HepG2 (cell line): Measurements from ENCODE around the gene P2RX7. TPM values are rescaled to one million over a fixed set of nuclear protein-coding genes. Genes with fewer than 3 reads are reported as not detected.
A peak's percentile ranks its signal among the peaks of the same experiment; 100 is the strongest.

Source experiments
- ATAC-seq: fragments of 200-7000 bp; cut with Tn5 transposase; 3 replicates; pipeline ENCODE4 v1.9.1; 2020; ENCODE audit warnings: mild to moderate bottlenecking, moderate library complexity
- BruUV-seq: library from RNA; stranded (reverse); fragments of 400-500 nt; replicated peaks from 2 replicates; lab custom pipeline; 2021; lab: Mats Ljungman, UMichigan
- CTCF ChIA-PET: fragments of 300-600 bp; formaldehyde crosslinking; extraction: SDS; loops from one replicate; lab custom pipeline; 2021; ENCODE audit warnings: low total read pairs, inconsistent platforms, low intra/inter-chr PET ratio; lab: Yijun Ruan, JAX
- POLR2A ChIA-PET: fragments of 350-600 bp; sonication (Branson Sonifier 250); formaldehyde crosslinking; loops from one replicate; lab custom pipeline; 2020; ENCODE audit warnings: antibody characterized with exemption, inconsistent platforms; lab: Yijun Ruan, JAX
- DNase-seq: peaks from one replicate; pipeline ENCODE4 v3.0.0-alpha.2; 2015; ENCODE audit warnings: low spot score
- FAIRE-seq: peaks from 3 replicates; lab custom pipeline; 2011; peaks lifted over from hg19 to GRCh38; lab: Jason Lieb, UNC
- H2AFZ ChIP-seq: one replicate; pipeline ENCODE4 v1.6.1; 2011; ENCODE audit warnings: low read length, inconsistent platforms
- H3K27ac ChIP-seq: fragments of 300-600 bp; 3 replicates; pipeline ENCODE4 v1.8.0; 2011; ENCODE audit warnings: mixed run types, mild to moderate bottlenecking, mixed read lengths, low read length, inconsistent platforms; ENCODE audit not compliant: insufficient read depth; ENCODE audit errors: extremely low read length
- H3K27me3 ChIP-seq, 2 experiments: fragments of 200-600 bp in 1 of 2; 2 replicates in 1 of 2; 3 replicates in 1 of 2; pipeline versions ENCODE4 v1.6.0 to v1.8.0; 2011; ENCODE audit warnings: low read length in 2 of 2, mild to moderate bottlenecking in 2 of 2, moderate library complexity in 2 of 2, inconsistent platforms in 1 of 2; ENCODE audit not compliant: insufficient read depth in 2 of 2, control insufficient read depth in 1 of 2
- H3K36me3 ChIP-seq, 2 experiments: fragments of 200-600 bp in 1 of 2; replicated peaks in 1 of 2; 2 replicates in 1 of 2; 3 replicates in 1 of 2; pipeline versions ENCODE4 v1.5.1 to v1.8.0; 2011; ENCODE audit warnings: low read length in 2 of 2, inconsistent platforms in 1 of 2; ENCODE audit not compliant: insufficient read depth in 2 of 2, control insufficient read depth in 1 of 2
- H3K4me1 ChIP-seq: 2 replicates; pipeline ENCODE4 v1.5.1; 2012; ENCODE audit warnings: low read length, inconsistent platforms; ENCODE audit not compliant: insufficient read depth
- H3K4me2 ChIP-seq: 2 replicates; pipeline ENCODE4 v1.6.0; 2011; ENCODE audit warnings: low read depth, low read length, inconsistent platforms
- H3K4me3 ChIP-seq, 3 experiments: fragments of 200-600 bp in 1 of 3; sonication (generic), shearing (Covaris generic) in 1 of 3; replicated peaks in 1 of 3; 2 replicates each; pipeline ENCODE4 v1.5.1; 2011 to 2016; ENCODE audit warnings: low read length in 3 of 3, inconsistent platforms in 2 of 3, low read depth in 2 of 3, mild to moderate bottlenecking in 2 of 3, control low read depth in 1 of 3, mixed read lengths in 1 of 3; ENCODE audit not compliant: insufficient read depth in 1 of 3
- H3K79me2 ChIP-seq: one replicate; pipeline ENCODE4 v1.6.1; 2011; ENCODE audit warnings: low read length, inconsistent platforms; ENCODE audit not compliant: insufficient read depth
- H3K9ac ChIP-seq: 2 replicates; pipeline ENCODE4 v1.6.0; 2011; ENCODE audit warnings: mild to moderate bottlenecking, low read depth, low read length, inconsistent platforms; ENCODE audit not compliant: insufficient read depth
- H3K9me3 ChIP-seq: 2 replicates; pipeline ENCODE4 v1.5.1; 2012; ENCODE audit warnings: mild to moderate bottlenecking, low read length
- H4K20me1 ChIP-seq: 2 replicates; pipeline ENCODE4 v1.6.0; 2011; ENCODE audit warnings: inconsistent platforms, mild to moderate bottlenecking, low read length, moderate library complexity; ENCODE audit not compliant: insufficient read depth
- CTCF ChIP-seq: sonication (generic); formaldehyde crosslinking; IDR thresholded peaks from 2 replicates; pipeline ENCODE4 v1.5.0; 2020; ENCODE audit warnings: mild to moderate bottlenecking, missing genetic modification reagents, moderate library complexity
- ELF3 ChIP-seq: IDR thresholded peaks from 2 replicates; pipeline ENCODE4 v1.6.1; 2016; ENCODE audit warnings: missing genetic modification reagents, missing compliant biosample characterization
- HOXA3 ChIP-seq: sonication (generic); formaldehyde crosslinking; IDR thresholded peaks from 2 replicates; pipeline ENCODE4 v1.5.0; 2020; ENCODE audit warnings: missing genetic modification reagents
- MXD4 ChIP-seq: IDR thresholded peaks from 2 replicates; pipeline ENCODE4 v1.6.1; 2016; ENCODE audit warnings: mild to moderate bottlenecking, missing biosample characterization, missing genetic modification reagents
- ZBTB49 ChIP-seq: sonication (generic); formaldehyde crosslinking; IDR thresholded peaks from 2 replicates; pipeline ENCODE4 v1.4.0; 2020; ENCODE audit warnings: missing genetic modification reagents, borderline replicate concordance
- ZNF432 ChIP-seq: sonication (generic); formaldehyde crosslinking; IDR thresholded peaks from 2 replicates; pipeline ENCODE4 v1.5.0; 2020; ENCODE audit warnings: missing genetic modification reagents, mild to moderate bottlenecking, borderline replicate concordance
- ZNF556 ChIP-seq: sonication (generic); formaldehyde crosslinking; IDR thresholded peaks from 2 replicates; pipeline ENCODE4 v1.4.0; 2020; ENCODE audit warnings: mild to moderate bottlenecking, missing genetic modification reagents, borderline replicate concordance
- WGBS: methylation state at CpG from one replicate; pipeline ENCODE4 v1.1.6; 2017; ENCODE audit warnings: low lambda C conversion rate; 5-methylcytosine and 5-hydroxymethylcytosine counted together
- in situ Hi-C: cut with HindIII; loops from 2 replicates; pipeline ENCODE4 v1.10.0; 2017; ENCODE audit warnings: low pct_unique_long_range_greater_than_20kb; ENCODE audit not compliant: extremely low pct_ligation_motif_present
- intact Hi-C: fragments of 100-400 bp; cut with micrococcal nuclease; formaldehyde crosslinking; loops from one replicate; pipeline ENCODE4 v1.10.0; 2022; ENCODE audit not compliant: unreplicated experiment
- polyA plus RNA-seq, 8 experiments: library from polyadenylated mRNA; depleted of rRNA in 3 of 8; stranded (reverse) in 7 of 8; unstranded in 1 of 8; fragments of >200 nt; fragmentation: Illumina TruSeq in 4 of 8; extraction: Trizol in 4 of 8; gene quantifications; 2 replicates each; pipeline versions ENCODE4 v1.2.1 to v1.2.3, GENCODE V29; 2011 to 2016; ENCODE audit warnings: low read depth in 4 of 8, missing spikeins in 1 of 8, mixed read lengths in 1 of 8; ENCODE audit not compliant: insufficient read depth in 1 of 8
- total RNA-seq, 5 experiments: library from RNA; depleted of rRNA; stranded (reverse); fragments of >200 nt; fragmentation: Illumina TruSeq; extraction: Trizol; gene quantifications; 2 replicates each; pipeline ENCODE4 v1.2.3, GENCODE V29; 2016; ENCODE audit warnings: low read depth in 1 of 5

P2RX7 gene
- total and polyA plus RNA-seq, 2 of the 13 experiments (the other 11 are each of a cell fraction or from before 2014, with no cell fraction given) = 0.13 to 0.73 TPM

- TF ChIP-seq HOXA3 (CRISPR knock-in tag) = 0 out of 2 replicates have a peak, but pooled peaks have one; percentile 12
- peak; percentile 25; the same call in 1 of the 2 replicates for TF ChIP-seq CTCF (CRISPR knock-in tag)
- TF ChIP-seq ELF3 = 0 out of 2 replicates have a peak, but pooled peaks have one; percentile 11
- no peak for TF ChIP-seq ZNF432 (CRISPR knock-in tag)
Observed at GRCh38 chr12:121132601-121133481, at the start of gene P2RX7 (continued).

GRCh38 chr12:121084229-121084628, 48.4 kb upstream of the P2RX7 start:
- Histone ChIP-seq H3K4me2 (no peak overlapping the region), H2AFZ (no peak overlapping the region), H3K27ac (no peak overlapping the region), H3K36me3 (no peaks in the 10 kb centered on the region), H3K27me3 (peaks cover 0 to 13% of the 10 kb centered on the region in 2 experiments; a peak in 4 of 5 replicates), H3K9ac (no peak overlapping the region), H3K9me3 (no peaks in the 10 kb centered on the region), H4K20me1 (no peaks in the 10 kb centered on the region), H3K4me3 (no peak overlapping the region), H3K79me2 (no peaks in the 10 kb centered on the region), H3K4me1 (peaks cover 40% of the 10 kb centered on the region)
- ChIA-PET POLR2A (no interaction called here), CTCF (no interaction called here)
- in situ Hi-C loops (no loop called here), intact Hi-C loops (no loop called here)
- DNase-seq (no peak), ATAC-seq (no peak), FAIRE-seq (no peak)
- no TSS peak for BruUV-seq
- TF ChIP-seq MXD4 (no peak), ZBTB49 (CRISPR knock-in tag) (no peak), ZNF556 (CRISPR knock-in tag) (no peak)
- WGBS = 54% methylated on average over 3 of the region's 3 CpGs
